ENCODE results near the gene ZNF554. TPM values are rescaled to one million over a fixed set of nuclear protein-coding genes. Genes with fewer than 3 reads are reported as not detected.

ZNF554 gene
- total and polyA plus RNA-seq, 2 experiments from 2014 or later, result 2.0 to 7.5 TPM

GRCh38 chr19:2854849-2855248 is 35.2 kb downstream of the ZNF554 start:
- no peaks in the 10 kb centered on the region for H3K27me3 ChIP-seq (ENCODE audit: insufficient read depth)
- H3K4me2 ChIP-seq, result no peak overlapping the region
- no peak overlapping the region for H3K27ac ChIP-seq (ENCODE audit: low read depth)
- Mint-ChIP-seq H3K4me3 (no peak overlapping the region), H3K27ac (no peak overlapping the region), H3K4me1 (no peaks in the 10 kb centered on the region), H3K9me3 (peaks cover 99% of the 10 kb centered on the region), H3K36me3 (ENCODE audit: low read depth) (peaks cover 81% of the 10 kb centered on the region), H3K27me3 (ENCODE audit: insufficient read depth, low read depth, poor library complexity) (peaks cover 11% of the 10 kb centered on the region)
- H3F3A ChIP-seq (replicated peaks; ENCODE audit: low read depth), result no peaks in the 10 kb centered on the region
- no peaks in the 10 kb centered on the region for H3K9me2 ChIP-seq (ENCODE audit: insufficient read depth)
- H2AFZ ChIP-seq, result no peak overlapping the region
- H3K4me1 ChIP-seq (ENCODE audit: insufficient read depth), result no peaks in the 10 kb centered on the region
- H3K36me3 ChIP-seq (ENCODE audit: insufficient read depth), result peaks cover 61% of the 10 kb centered on the region
- ATAC-seq (no peak), DNase-seq (ENCODE audit: low spot score) (no peak)
- no peaks in the 10 kb centered on the region for H3K79me2 ChIP-seq (replicated peaks; ENCODE audit: insufficient read depth)
- no peak overlapping the region for H3K4me3 ChIP-seq
- TF ChIP-seq NANOG (IDR thresholded peaks at IDR 0.05; ENCODE audit: borderline replicate concordance) (no peak), REST (IDR thresholded peaks at IDR 0.05; ENCODE audit: unreplicated experiment) (no peak), JUNB (IDR thresholded peaks at IDR 0.05; ENCODE audit: unreplicated experiment) (no peak), CREB1 (CRISPR knock-in tag; IDR thresholded peaks at IDR 0.05; ENCODE audit: low read depth) (no peak), ZNF331 (CRISPR knock-in tag; IDR thresholded peaks at IDR 0.05; ENCODE audit: low read depth) (no peak), ZNF114 (CRISPR knock-in tag; IDR thresholded peaks at IDR 0.05) (no peak), STAT1 (IDR thresholded peaks at IDR 0.05; ENCODE audit: unreplicated experiment) (no peak), EZH2phosphoT487 (IDR thresholded peaks at IDR 0.05; ENCODE audit: unreplicated experiment) (no peak), CTCF (conservative IDR thresholded peaks at IDR 0.05; ENCODE audit: low read depth in 2 of 2) (no peak), POLR2AphosphoS5 (IDR thresholded peaks at IDR 0.05; ENCODE audit: low read depth) (no peak), EZH2 (IDR thresholded peaks at IDR 0.05; ENCODE audit: low read depth, unreplicated experiment) (no peak), ZNF462 (CRISPR knock-in tag; IDR thresholded peaks at IDR 0.05) (no peak), ETS1 (IDR thresholded peaks at IDR 0.05) (no peak)
- H4K20me1 ChIP-seq (replicated peaks; ENCODE audit: insufficient read depth), result no peaks in the 10 kb centered on the region

Data from GM23338 (cell line).